ENCODE data around the gene DOHH.

- no peak for TF ChIP-seq POLR2A (IDR thresholded peaks at IDR 0.05)
- TF ChIP-seq CTCF (IDR thresholded peaks at IDR 0.05 in 4 of 5, conservative IDR thresholded peaks at IDR 0.05 in 1 of 5), result no peak
Measured at GRCh38 chr19:3535235-3535535, 34.7 kb upstream of the DOHH start.

All from gastrocnemius medialis (tissue), 4 donors.